ENCODE measurements around the gene AK9.

DNA sequence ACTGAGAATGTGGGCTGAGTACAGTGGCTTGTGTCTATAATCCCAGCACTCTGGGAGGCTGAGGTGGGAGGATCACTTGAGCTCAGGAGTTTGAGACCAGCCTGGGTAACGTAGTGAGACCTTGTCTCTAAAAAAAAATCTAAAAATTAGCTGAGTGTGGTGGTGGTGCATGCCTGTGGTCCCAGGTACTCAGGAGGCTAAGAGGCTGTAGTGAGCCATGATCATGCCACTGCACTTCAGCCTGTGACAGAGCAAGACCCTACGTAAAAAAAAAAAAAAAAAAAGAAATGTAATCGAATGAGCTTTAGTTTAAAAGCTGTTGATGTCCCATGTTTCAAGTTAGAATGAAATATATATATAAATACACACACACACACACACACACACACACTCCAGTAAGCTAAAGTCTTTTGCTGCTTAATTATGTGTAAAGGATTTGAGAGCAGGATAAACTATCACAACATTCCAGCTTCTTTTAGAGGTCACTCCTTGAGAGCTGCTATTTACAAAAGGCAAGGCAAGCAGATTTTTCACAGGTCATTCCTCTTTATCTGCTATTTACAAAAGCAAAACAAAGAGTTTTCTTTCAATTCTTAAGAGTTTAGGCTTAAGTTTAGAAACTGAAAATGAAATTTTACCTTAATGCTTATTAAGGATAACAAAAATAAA is 230.7 kb downstream of the AK9 start:
- TF ChIP-seq, protein P1, sequence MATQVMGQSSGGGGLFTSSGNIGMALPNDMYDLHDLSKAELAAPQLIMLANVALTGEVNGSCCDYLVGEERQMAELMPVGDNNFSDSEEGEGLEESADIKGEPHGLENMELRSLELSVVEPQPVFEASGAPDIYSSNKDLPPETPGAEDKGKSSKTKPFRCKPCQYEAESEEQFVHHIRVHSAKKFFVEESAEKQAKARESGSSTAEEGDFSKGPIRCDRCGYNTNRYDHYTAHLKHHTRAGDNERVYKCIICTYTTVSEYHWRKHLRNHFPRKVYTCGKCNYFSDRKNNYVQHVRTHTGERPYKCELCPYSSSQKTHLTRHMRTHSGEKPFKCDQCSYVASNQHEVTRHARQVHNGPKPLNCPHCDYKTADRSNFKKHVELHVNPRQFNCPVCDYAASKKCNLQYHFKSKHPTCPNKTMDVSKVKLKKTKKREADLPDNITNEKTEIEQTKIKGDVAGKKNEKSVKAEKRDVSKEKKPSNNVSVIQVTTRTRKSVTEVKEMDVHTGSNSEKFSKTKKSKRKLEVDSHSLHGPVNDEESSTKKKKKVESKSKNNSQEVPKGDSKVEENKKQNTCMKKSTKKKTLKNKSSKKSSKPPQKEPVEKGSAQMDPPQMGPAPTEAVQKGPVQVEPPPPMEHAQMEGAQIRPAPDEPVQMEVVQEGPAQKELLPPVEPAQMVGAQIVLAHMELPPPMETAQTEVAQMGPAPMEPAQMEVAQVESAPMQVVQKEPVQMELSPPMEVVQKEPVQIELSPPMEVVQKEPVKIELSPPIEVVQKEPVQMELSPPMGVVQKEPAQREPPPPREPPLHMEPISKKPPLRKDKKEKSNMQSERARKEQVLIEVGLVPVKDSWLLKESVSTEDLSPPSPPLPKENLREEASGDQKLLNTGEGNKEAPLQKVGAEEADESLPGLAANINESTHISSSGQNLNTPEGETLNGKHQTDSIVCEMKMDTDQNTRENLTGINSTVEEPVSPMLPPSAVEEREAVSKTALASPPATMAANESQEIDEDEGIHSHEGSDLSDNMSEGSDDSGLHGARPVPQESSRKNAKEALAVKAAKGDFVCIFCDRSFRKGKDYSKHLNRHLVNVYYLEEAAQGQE (IDR thresholded peaks at IDR 0.05; ENCODE audit: insufficient read depth in 1 of 2, low read depth in 2 of 2, low read length in 2 of 2), result no peak
- TF ChIP-seq POLR2AphosphoS5 (IDR thresholded peaks at IDR 0.05; ENCODE audit: low read depth, low read length) (no peak), TAF1 (IDR thresholded peaks at IDR 0.05; ENCODE audit: borderline replicate concordance, insufficient read depth, low read length) (no peak)
